Pancreas (tissue), 10 donors: ENCODE data around the gene PNPLA8. TPM values are rescaled to one million over a fixed set of nuclear protein-coding genes. Genes with fewer than 3 reads are reported as not detected.
"Not testable (repeated sequence)": the region's sequence is repeated elsewhere in the genome, so short reads cannot be mapped to it uniquely, and the experiment has no call there.

ENCODE experiments used
- ATAC-seq, 4 donors: fragments of 200-7000 bp; cut with Tn5 transposase; one replicate each; pipeline versions ENCODE4 v1.8.0 to v1.9.1; 2020; ENCODE audit warnings: mild to moderate bottlenecking in 4 of 4, moderate library complexity in 4 of 4
- DNase-seq, 6 donors: peaks; one replicate each; pipeline ENCODE4 v3.0.0-alpha.2; 2020
- FAIRE-seq: peaks from 2 replicates; lab custom pipeline; 2012; peaks lifted over from hg19 to GRCh38; lab: Jason Lieb, UNC
- H3K27ac ChIP-seq, 4 donors: fragments of 200-600 bp; sonication (generic); 1 replicate in 3 of 4; 2 replicates in 1 of 4; pipeline versions ENCODE4 v1.5.0 to v1.8.0; 2020
- H3K27me3 ChIP-seq, 4 donors: fragments of 200-600 bp; one replicate each; pipeline ENCODE4 v1.8.0; 2021
- H3K36me3 ChIP-seq, 3 donors: fragments of 200-600 bp; sonication (generic) in 1 of 3; one replicate each; pipeline versions ENCODE4 v1.5.0 to v1.8.0; 2020 to 2021
- H3K4me1 ChIP-seq, 3 donors: fragments of 200-600 bp; one replicate each; pipeline ENCODE4 v1.8.0; 2021
- H3K4me3 ChIP-seq, 4 donors: fragments of 200-600 bp; sonication (generic) in 2 of 4; one replicate each; pipeline versions ENCODE4 v1.5.0 to v1.8.0; 2020 to 2021
- H3K9me3 ChIP-seq, 4 donors: fragments of 200-600 bp; one replicate each; pipeline ENCODE4 v1.8.0; 2021
- WGBS, 2 donors: extraction: QIAGEN DNeasy Blood & Tissue Kit; methylation state at CpG; one replicate each; pipeline ENCODE4 v1.1.7; 2013; 5-methylcytosine and 5-hydroxymethylcytosine counted together
- intact Hi-C, 3 donors: fragments of 100-400 bp; cut with DNase I; formaldehyde crosslinking; loops; one replicate each; pipeline versions ENCODE4 v1.11.1 to v1.14.2; 2022
- polyA plus RNA-seq, 2 donors: library from polyadenylated mRNA; stranded (reverse); fragments of 200-250 nt; gene quantifications; one replicate each; pipeline ENCODE4 v1.2.3, GENCODE V29; 2013
- total RNA-seq, 6 donors: library from RNA; stranded (reverse); fragmentation: NEBNext Ultra II Directional in 4 of 6; extraction: Animal tissue kit (Norgen Biotek cat#: 25700) in 4 of 6; gene quantifications; one replicate each; pipeline versions ENCODE4 v1.2.1 to v1.2.4, GENCODE V29; 2021 to 2023
- TF ChIP-seq, protein P1 (sequence below), 4 donors: fragments of 200-600 bp; sonication (generic) in 3 of 4; IDR thresholded peaks; one replicate each; pipeline versions ENCODE4 v1.5.0 to v1.8.0; 2021; ENCODE audit warnings: antibody characterized with exemption in 4 of 4
- donor health status: healthy with polysubstance abuse.
- donor health status: DM: no; HTN: no; CAD: no; lungs with moderate emphysema.
- donor health status: DM: no; HTN: no; CAD: no.
- donor health status: control.
- donor health status: control.
- donor health status: Bipolar disorder and iron deficiency.
- donor health status: DM: yes; HTN: yes; CAD: no.
- donor health status: DM: no; HTN: no; CAD: no.
- donor health status: DM: no; HTN: no; CAD: no.
- donor health status: DM: yes; HTN: yes; CAD: no.

PNPLA8 gene
- total and polyA plus RNA-seq, 8 donors: 5.2 to 13.4 (median 10.1) TPM

DNA sequence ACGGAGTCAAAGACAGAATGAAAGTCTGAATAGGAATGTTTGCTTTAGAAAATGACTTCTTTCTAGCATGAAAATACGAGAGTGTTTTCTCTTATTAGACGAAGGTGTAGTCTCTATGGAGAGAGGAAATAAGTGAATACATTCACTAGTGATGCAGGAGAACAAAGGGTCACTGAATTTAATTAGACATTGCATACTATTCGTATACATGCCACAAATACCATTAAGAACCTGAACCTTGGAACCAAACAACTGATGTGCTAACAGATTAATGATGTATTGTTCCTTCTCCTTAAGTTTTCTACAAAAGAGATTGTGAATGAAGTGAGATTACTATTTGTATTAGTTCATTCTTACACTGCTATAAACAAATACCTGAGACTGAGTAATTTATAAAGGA, 33.3 kb upstream of the PNPLA8 start:
- Histone ChIP-seq H3K9me3 (no peaks in the 10 kb centered on the region), H3K4me3 (no peak overlapping the region), H3K27ac (no peak overlapping the region), H3K4me1 (no peaks in the 10 kb centered on the region), H3K36me3 (peaks cover 0 to 3% (median 0%) of the 10 kb centered on the region in 3 donors), H3K27me3 (no peaks in the 10 kb centered on the region)
- no peak for DNase-seq
- intact Hi-C loops: no loop called here
- TF ChIP-seq, protein P1, sequence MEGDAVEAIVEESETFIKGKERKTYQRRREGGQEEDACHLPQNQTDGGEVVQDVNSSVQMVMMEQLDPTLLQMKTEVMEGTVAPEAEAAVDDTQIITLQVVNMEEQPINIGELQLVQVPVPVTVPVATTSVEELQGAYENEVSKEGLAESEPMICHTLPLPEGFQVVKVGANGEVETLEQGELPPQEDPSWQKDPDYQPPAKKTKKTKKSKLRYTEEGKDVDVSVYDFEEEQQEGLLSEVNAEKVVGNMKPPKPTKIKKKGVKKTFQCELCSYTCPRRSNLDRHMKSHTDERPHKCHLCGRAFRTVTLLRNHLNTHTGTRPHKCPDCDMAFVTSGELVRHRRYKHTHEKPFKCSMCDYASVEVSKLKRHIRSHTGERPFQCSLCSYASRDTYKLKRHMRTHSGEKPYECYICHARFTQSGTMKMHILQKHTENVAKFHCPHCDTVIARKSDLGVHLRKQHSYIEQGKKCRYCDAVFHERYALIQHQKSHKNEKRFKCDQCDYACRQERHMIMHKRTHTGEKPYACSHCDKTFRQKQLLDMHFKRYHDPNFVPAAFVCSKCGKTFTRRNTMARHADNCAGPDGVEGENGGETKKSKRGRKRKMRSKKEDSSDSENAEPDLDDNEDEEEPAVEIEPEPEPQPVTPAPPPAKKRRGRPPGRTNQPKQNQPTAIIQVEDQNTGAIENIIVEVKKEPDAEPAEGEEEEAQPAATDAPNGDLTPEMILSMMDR (IDR thresholded peaks at IDR 0.05): no peak
- FAIRE-seq: no peak
- 78 to 86% methylated on average over 4 of the region's 4 CpGs for WGBS, 2 donors
- ATAC-seq: no peak

DNA sequence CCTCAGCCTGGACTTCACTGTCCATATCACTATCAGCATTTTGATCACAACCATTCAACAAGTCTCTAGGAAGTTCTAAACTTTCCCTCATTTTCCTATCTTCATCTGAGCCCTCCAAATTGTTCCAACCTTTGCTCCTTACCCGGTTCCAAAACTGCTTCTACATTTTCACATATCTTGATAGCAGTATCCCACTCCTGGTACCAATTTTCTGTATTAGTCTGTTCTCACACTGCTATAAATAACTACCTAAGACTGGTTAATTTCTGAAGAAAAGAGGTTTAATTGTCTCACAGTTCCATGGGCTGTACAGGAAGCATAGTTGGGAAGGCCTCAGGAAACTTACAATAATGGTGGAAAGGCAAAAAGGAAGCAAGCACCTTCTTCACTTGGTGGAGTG, 31.7 kb upstream of the PNPLA8 start:
- H3K9me3 ChIP-seq: no peaks in the 10 kb centered on the region
- no peaks in the 10 kb centered on the region for H3K36me3 ChIP-seq
- H3K4me1 ChIP-seq: no peaks in the 10 kb centered on the region
- no peak overlapping the region for H3K27ac ChIP-seq
- no peak for ATAC-seq
- WGBS, 2 donors: 94 to 100% methylated on average over 1 of the region's 1 CpG
- DNase-seq: no peak
- intact Hi-C loops: no loop called here
- H3K27me3 ChIP-seq: no peaks in the 10 kb centered on the region
- TF ChIP-seq, protein P1 (IDR thresholded peaks at IDR 0.05): no peak
- no peak overlapping the region for H3K4me3 ChIP-seq
- no peak for FAIRE-seq

DNA sequence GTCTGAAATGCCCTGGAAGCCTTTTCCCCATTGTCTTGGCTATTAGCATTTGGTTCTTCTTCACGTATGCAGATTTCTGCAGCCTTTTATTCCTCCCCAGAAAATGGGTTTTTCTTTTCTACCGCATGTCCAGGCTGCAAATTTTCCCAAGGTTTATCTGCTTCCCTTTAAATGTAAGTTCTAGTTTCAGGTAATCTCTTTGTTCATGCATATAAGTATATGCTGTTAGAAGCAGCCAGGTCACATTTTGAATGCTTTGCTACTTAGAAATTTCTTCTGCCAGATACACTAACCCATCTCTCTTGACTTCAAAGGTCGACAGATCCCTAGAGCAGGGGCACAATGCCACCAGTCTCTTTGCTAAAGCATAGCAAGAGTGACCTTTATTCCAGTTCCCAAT, 31.3 kb upstream of the PNPLA8 start:
- Histone ChIP-seq H3K36me3 (no peaks in the 10 kb centered on the region), H3K27me3 (no peaks in the 10 kb centered on the region), H3K4me3 (no peak overlapping the region), H3K9me3 (no peaks in the 10 kb centered on the region), H3K27ac (no peak overlapping the region), H3K4me1 (no peaks in the 10 kb centered on the region)
- intact Hi-C loops: no loop called here
- ATAC-seq (no peak), DNase-seq (no peak), FAIRE-seq (no peak)
- WGBS, 2 donors: 95 to 96% methylated on average over 3 of the region's 3 CpGs
- TF ChIP-seq, protein P1 (IDR thresholded peaks at IDR 0.05): no peak

DNA sequence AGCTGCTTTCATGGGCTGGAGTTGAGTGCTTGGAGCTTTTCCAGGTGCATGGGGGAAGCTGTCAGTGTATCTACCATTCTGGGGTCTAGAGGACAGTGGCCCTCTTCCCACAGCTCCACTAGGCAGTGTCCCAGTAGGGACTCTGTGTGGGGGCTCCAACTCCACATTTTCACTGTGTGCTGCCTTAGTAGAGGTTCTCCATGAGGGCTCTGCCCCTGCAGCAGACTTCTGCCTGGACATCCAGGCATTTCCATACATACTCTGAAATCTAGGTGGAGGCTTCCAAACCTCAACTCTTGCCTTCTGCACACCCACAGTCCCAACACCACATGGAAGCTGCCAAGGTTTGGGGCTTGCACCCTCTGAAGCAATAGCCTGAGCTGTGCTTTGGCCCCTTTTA, 30.7 kb upstream of the PNPLA8 start:
- H3K4me3 ChIP-seq, H3K27ac ChIP-seq, intact Hi-C loops, H3K9me3 ChIP-seq, H3K4me1 ChIP-seq, FAIRE-seq, DNase-seq, H3K27me3 ChIP-seq, H3K36me3 ChIP-seq, ATAC-seq: not testable (repeated sequence)

DNA sequence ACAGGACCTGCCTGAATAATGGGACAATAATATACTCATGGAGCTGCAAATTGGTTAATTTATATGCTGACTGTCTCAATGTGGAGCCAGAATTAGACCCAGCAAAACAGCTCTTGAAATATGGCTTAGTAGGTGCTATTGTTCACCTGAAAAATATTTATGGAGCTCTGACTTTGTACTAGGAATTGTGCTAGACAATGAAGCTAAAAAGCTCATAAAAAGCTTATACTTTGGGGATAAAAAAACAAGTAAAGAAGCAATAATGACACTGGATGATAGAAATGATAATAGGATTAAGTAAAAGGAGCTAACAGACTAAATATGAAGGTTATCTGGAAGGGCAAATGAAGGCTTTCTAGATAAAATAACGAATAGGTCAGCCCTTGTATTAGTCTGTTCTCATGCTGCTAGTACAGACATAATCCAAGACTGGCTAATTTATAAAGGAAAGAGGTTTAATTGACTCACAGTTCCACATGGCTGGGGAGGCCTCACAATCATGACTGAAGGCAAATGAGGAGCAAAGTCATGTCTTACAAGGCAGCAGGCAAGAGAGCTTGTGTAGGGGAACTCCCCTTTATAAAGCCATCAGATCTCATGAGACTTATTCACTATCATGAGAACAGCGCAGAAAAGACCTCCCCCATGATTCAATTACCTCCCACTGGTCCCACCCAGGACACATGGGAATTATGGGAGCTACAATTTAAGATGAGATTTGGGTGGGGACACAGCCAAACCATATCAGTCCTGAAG, 22.4 kb upstream of the PNPLA8 start:
- DNase-seq, intact Hi-C loops, H3K36me3 ChIP-seq, H3K4me3 ChIP-seq, FAIRE-seq, H3K27ac ChIP-seq, H3K27me3 ChIP-seq, H3K9me3 ChIP-seq, ATAC-seq: not testable (repeated sequence)
- H3K4me1 ChIP-seq: peaks cover 6 to 10% (median 9%) of the 10 kb centered on the region in 3 donors
- 56 to 58% methylated on average over 2 of the region's 2 CpGs for WGBS, 2 donors

DNA sequence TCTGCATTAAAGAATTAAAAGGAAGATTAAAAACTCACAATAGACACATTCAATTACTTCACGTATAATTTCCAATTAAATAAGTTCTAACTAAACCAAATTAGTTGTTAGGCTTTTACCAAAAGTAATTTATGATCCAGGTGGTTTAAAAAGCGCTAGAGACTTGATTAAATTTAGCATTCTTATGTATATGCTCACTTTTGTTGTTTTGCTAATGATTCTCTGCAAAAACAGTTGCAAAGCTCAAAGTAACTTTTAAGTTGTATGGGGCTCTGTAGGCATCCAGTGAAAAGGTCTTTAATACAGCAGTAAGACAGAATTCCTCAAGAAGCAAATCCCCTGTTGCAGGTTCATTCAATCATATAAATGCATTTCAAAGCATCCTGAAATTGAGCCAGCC, 15.5 kb upstream of the PNPLA8 start:
- no peak overlapping the region for H3K27ac ChIP-seq
- intact Hi-C loops: no loop called here
- WGBS, 2 donors: 85 to 94% methylated on average over 2 of the region's 2 CpGs
- H3K36me3 ChIP-seq: no peaks in the 10 kb centered on the region
- FAIRE-seq (no peak), ATAC-seq (no peak), DNase-seq (no peak)
- H3K4me1 ChIP-seq: no peaks in the 10 kb centered on the region
- H3K9me3 ChIP-seq: no peaks in the 10 kb centered on the region
- no peaks in the 10 kb centered on the region for H3K27me3 ChIP-seq
- TF ChIP-seq, protein P1 (IDR thresholded peaks at IDR 0.05): no peak
- no peak overlapping the region for H3K4me3 ChIP-seq

DNA sequence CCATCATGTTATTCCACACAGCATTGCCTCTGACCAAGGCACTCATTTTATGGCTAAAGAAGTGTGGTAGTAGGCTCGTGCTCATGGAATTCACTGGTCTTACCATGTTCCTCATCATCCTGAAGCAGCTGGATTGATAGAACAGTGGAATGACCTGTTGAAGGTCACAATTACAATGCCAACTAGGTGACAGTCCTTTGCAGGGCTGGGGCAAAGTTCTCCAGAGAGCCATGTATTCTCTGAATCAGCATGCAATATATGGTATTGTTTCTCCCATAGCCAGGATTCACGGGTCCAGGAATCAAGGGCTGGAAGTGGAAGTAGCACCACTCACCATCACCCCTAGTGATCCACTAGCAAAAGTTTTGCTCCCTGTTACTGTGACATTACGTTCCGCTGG, 12.8 kb upstream of the PNPLA8 start:
- intact Hi-C loops, H3K4me3 ChIP-seq, H3K9me3 ChIP-seq, DNase-seq, H3K27me3 ChIP-seq, ATAC-seq, H3K36me3 ChIP-seq, H3K27ac ChIP-seq, H3K4me1 ChIP-seq, FAIRE-seq: not testable (repeated sequence)
- WGBS, 2 donors: 86 to 90% methylated on average over 4 of the region's 4 CpGs

DNA sequence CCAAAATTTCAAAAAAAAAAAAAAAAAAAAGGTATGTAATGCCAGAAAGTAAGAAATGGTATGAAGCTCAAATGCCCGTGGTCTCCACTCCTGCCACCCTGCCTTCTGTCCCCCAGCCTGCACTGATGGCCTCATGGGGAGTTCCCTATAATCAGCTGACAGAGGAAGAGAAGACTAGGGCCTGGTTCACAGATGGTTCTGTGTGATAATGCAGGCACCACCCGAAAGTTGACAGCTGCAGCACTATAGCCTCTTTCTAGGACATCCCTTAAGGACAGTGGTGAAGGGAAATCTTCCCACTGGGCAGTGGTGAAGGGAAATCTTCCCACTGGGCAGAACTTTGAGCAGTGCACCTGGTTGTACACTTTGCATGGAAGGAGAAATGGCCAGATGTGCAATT, 12.3 kb upstream of the PNPLA8 start:
- intact Hi-C loops, H3K36me3 ChIP-seq, ATAC-seq, FAIRE-seq, H3K4me3 ChIP-seq, H3K27ac ChIP-seq, DNase-seq, H3K27me3 ChIP-seq, H3K4me1 ChIP-seq, H3K9me3 ChIP-seq: not testable (repeated sequence)
- 86 to 90% methylated on average over 2 of the region's 2 CpGs for WGBS, 2 donors
